GM12873 (cell line): Measurements from ENCODE around the gene ZNF385D.

ENCODE experiments used
- CTCF ChIP-seq: IDR thresholded peaks from 2 replicates; pipeline ENCODE4 v1.5.1; 2012; ENCODE audit warnings: low read depth, mild to moderate bottlenecking, moderate library complexity, low read length, control low read depth; ENCODE audit not compliant: insufficient read depth; ENCODE audit errors: missing control alignments

Gene ZNF385D

DNA sequence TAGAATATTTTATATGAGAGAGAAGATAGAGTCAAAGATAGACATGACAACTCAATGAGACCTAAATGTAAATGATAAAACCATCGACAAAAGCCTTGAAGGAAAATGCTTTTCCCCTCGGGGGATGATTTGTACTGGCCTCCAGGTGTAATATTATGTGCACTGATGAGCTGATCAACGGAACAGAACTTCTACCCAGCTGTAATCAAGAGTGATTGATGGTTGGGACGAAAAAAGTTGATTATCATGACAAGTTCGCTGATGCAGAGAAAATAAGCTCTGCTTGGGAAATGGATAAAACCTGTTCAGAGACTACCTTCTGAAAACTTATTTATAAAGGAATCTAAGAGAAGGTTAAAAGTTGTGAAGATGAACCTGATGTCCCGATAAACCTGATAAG lies 210.7 kb downstream of the ZNF385D start:
- no peak for TF ChIP-seq CTCF

DNA sequence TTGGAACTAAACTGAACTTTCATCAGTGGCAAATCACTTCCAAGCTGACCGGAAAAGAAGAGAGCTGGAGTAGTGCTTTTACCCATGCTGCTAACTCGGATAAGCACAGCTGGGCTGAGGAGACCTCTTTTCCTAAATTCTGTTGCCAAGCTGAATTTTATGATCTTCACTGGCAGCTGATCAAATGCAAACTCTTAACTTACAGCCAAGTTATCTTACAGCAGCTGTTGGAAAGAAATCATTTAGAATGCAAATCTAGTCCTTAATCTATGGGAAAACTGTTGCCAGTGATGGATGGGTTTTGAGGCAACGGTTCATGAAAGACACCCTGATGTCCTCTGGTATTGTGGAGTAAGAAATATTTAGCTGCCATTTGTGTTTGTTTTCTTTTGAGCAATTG lies 216.5 kb downstream of the ZNF385D start:
- TF ChIP-seq CTCF: no peak

DNA sequence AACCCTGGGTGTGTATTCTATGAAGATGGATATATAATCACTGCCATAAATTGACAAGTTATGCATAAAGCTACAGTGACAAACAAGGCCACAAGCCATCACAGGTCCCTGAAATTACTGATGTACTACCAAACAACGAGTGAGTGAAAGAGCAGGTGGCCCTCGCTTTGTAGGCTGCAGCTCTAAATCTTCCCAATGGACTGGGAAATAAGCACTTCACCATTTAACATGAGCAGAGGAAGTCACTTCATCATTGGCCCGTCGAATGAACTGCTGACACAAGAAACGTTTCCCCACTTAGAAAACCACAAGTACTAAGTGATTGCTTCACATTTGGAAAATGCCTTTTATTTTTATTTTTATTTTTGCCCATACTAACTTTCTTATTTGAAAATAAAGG lies 218.0 kb downstream of the ZNF385D start:
- TF ChIP-seq CTCF: no peak

DNA sequence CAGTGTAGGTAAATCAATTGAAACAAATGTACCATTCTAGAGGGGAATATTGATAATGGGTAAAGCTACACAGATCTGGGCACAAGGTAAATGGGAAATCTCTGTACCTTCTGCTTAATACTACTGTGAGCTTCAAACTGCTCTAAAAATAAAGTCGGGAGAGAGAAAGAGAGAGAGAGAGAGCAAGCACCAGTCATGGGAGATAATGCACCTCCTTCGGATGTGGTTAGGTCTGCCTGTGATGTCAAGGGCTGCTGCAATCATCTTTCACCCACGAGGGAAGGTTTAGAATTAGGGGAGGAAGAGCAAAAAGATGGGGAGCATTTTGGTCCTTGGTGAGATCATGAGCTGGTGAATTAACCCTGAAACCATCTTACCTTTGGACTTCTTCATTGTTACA lies 219.1 kb downstream of the ZNF385D start:
- no peak for TF ChIP-seq CTCF

- no peak for TF ChIP-seq CTCF
These were observed 222.6 kb downstream of the ZNF385D start for GRCh38 chr3:21528291-21528995.

DNA sequence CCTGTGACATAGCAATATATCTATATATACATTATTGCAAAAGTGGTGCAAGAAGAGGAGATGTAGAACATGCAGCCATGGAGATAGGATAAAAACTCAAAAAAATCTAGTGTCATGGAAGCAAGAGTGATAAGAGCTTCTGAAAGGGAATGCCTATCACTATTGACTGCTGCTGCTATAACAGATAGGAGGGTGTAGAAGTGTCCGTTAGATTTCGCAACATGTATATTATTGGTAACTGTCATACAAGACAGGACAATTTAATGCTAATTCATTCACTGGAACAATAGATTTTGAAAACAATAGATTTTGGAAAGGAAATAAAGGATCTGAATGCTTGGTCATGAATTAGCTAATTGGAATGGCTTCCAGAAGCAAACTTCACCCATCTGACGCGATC lies 224.5 kb downstream of the ZNF385D start:
- no peak for TF ChIP-seq CTCF

DNA sequence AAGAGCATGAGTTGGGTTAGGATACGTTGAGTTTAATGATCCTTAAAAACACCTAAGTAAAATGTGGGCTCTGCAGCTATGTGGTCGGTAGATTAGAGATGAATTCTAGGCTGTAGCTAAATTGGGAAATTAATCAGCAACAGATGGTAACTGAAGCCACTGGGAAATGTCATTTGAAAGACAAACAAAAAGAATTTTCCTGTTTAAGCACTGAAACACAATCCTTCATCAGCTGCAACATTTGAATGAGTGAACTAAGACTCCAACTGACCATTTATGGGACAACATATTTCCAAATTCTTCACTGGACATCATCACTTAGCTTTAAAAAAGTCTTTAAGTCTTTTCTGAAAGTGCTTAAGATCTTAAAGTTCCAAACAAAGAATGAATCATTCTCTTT lies 226.9 kb downstream of the ZNF385D start:
- no peak for TF ChIP-seq CTCF
